Measurements from ENCODE around the gene THEM5. TPM values are rescaled to one million over a fixed set of nuclear protein-coding genes. Genes with fewer than 3 reads are reported as not detected.

THEM5 gene
- total RNA-seq, 1 experiment from 2014 or later = not detected

- no peak overlapping the region for H3K4me3 ChIP-seq (ENCODE audit: insufficient read depth, low read depth, low read length)
- no peaks in the 10 kb centered on the region for H3K36me3 ChIP-seq (replicated peaks; ENCODE audit: control insufficient read depth, insufficient read depth, low read length)
- DNase-seq = no peak
- H3K27me3 ChIP-seq (ENCODE audit: control insufficient read depth, insufficient read depth, low read length) = no peaks in the 10 kb centered on the region; the same call in 1 of the 2 replicates
These were observed 40.1 kb downstream of the THEM5 start for GRCh38 chr1:151813271-151813977.

- DNase-seq = no peak
- no peaks in the 10 kb centered on the region; the same call in 1 of the 2 replicates for H3K27me3 ChIP-seq (ENCODE audit: control insufficient read depth, insufficient read depth, low read length)
- no peak overlapping the region for H3K4me3 ChIP-seq (ENCODE audit: insufficient read depth, low read depth, low read length)
- no peaks in the 10 kb centered on the region for H3K36me3 ChIP-seq (replicated peaks; ENCODE audit: control insufficient read depth, insufficient read depth, low read length)
These were observed 42.3 kb downstream of the THEM5 start for GRCh38 chr1:151811181-151811580.

GRCh38 chr1:151809985-151810556 lies 43.4 kb downstream of the THEM5 start:
- Histone ChIP-seq H3K27me3 (ENCODE audit: control insufficient read depth, insufficient read depth, low read length) (no peaks in the 10 kb centered on the region; the same call in 1 of the 2 replicates), H3K4me3 (ENCODE audit: insufficient read depth, low read depth, low read length) (no peak overlapping the region), H3K36me3 (replicated peaks; ENCODE audit: control insufficient read depth, insufficient read depth, low read length) (no peaks in the 10 kb centered on the region)
- no peak for DNase-seq

GRCh38 chr1:151809290-151809984 lies 44.1 kb downstream of the THEM5 start:
- Histone ChIP-seq H3K36me3 (replicated peaks; ENCODE audit: control insufficient read depth, insufficient read depth, low read length) (no peaks in the 10 kb centered on the region), H3K4me3 (ENCODE audit: insufficient read depth, low read depth, low read length) (no peak overlapping the region), H3K27me3 (ENCODE audit: control insufficient read depth, insufficient read depth, low read length) (no peaks in the 10 kb centered on the region; the same call in 1 of the 2 replicates)
- no peak for DNase-seq

GRCh38 chr1:151807766-151808165 lies 45.7 kb downstream of the THEM5 start:
- DNase-seq = no peak

GRCh38 chr1:151807131-151807530 lies 46.4 kb downstream of the THEM5 start:
- Histone ChIP-seq H3K4me3 (ENCODE audit: insufficient read depth, low read depth, low read length) (no peak overlapping the region), H3K36me3 (replicated peaks; ENCODE audit: control insufficient read depth, insufficient read depth, low read length) (no peaks in the 10 kb centered on the region), H3K27me3 (ENCODE audit: control insufficient read depth, insufficient read depth, low read length) (no peaks in the 10 kb centered on the region; the same call in 1 of the 2 replicates)
- no peak for DNase-seq

More at GRCh38 chr1:151807766-151808165, 45.7 kb downstream of the THEM5 start:
- Histone ChIP-seq H3K4me3 (ENCODE audit: insufficient read depth, low read depth, low read length) (no peak overlapping the region), H3K36me3 (replicated peaks; ENCODE audit: control insufficient read depth, insufficient read depth, low read length) (no peaks in the 10 kb centered on the region), H3K27me3 (ENCODE audit: control insufficient read depth, insufficient read depth, low read length) (no peaks in the 10 kb centered on the region; the same call in 1 of the 2 replicates)

GRCh38 chr1:151806170-151806569 lies 47.3 kb downstream of the THEM5 start:
- Histone ChIP-seq H3K4me3 (ENCODE audit: insufficient read depth, low read depth, low read length) (no peak overlapping the region), H3K36me3 (replicated peaks; ENCODE audit: control insufficient read depth, insufficient read depth, low read length) (no peaks in the 10 kb centered on the region), H3K27me3 (ENCODE audit: control insufficient read depth, insufficient read depth, low read length) (no peaks in the 10 kb centered on the region; the same call in 1 of the 2 replicates)
- DNase-seq = no peak

GRCh38 chr1:151805066-151805820 lies 48.3 kb downstream of the THEM5 start, which contains the start of gene LINGO4:
Gene LINGO4, minus strand, starts transcription at chr1:151805419. Its CDS starts 2,715 bp downstream, at chr1:151802704.
- H3K27me3 ChIP-seq (ENCODE audit: control insufficient read depth, insufficient read depth, low read length) = peaks cover 2% of the 10 kb centered on the region; the same call in 1 of the 2 replicates
- DNase-seq = peak; percentile 28
- no peaks in the 10 kb centered on the region for H3K36me3 ChIP-seq (replicated peaks; ENCODE audit: control insufficient read depth, insufficient read depth, low read length)
- H3K4me3 ChIP-seq (ENCODE audit: insufficient read depth, low read depth, low read length) = no peak within 1 kb of the TSS

- DNase-seq = no peak
- Histone ChIP-seq H3K4me3 (ENCODE audit: insufficient read depth, low read depth, low read length) (no peak overlapping the region), H3K27me3 (ENCODE audit: control insufficient read depth, insufficient read depth, low read length) (peaks cover 7% of the 10 kb centered on the region; the same call in 1 of the 2 replicates), H3K36me3 (replicated peaks; ENCODE audit: control insufficient read depth, insufficient read depth, low read length) (no peaks in the 10 kb centered on the region)
These were observed 49.6 kb downstream of the THEM5 start for GRCh38 chr1:151803915-151804314.

GRCh38 chr1:151803164-151803563 lies 50.3 kb downstream of the THEM5 start:
- peak; percentile 6 for DNase-seq
- Histone ChIP-seq H3K4me3 (ENCODE audit: insufficient read depth, low read depth, low read length) (no peak overlapping the region), H3K27me3 (ENCODE audit: control insufficient read depth, insufficient read depth, low read length) (peaks cover 11% of the 10 kb centered on the region; the same call in 1 of the 2 replicates)

GRCh38 chr1:151802372-151802771 lies 51.1 kb downstream of the THEM5 start:
- Histone ChIP-seq H3K27me3 (ENCODE audit: control insufficient read depth, insufficient read depth, low read length) (peaks cover 11% of the 10 kb centered on the region; the same call in 1 of the 2 replicates), H3K4me3 (ENCODE audit: insufficient read depth, low read depth, low read length) (no peak overlapping the region), H3K36me3 (replicated peaks; ENCODE audit: control insufficient read depth, insufficient read depth, low read length) (no peaks in the 10 kb centered on the region)
- peak; percentile 7 for DNase-seq

More at GRCh38 chr1:151803164-151803563, 50.3 kb downstream of the THEM5 start:
- H3K36me3 ChIP-seq (replicated peaks; ENCODE audit: control insufficient read depth, insufficient read depth, low read length) = no peaks in the 10 kb centered on the region

- H3K36me3 ChIP-seq (replicated peaks; ENCODE audit: control insufficient read depth, insufficient read depth, low read length) = no peaks in the 10 kb centered on the region
- peaks cover 11% of the 10 kb centered on the region; the same call in 1 of the 2 replicates for H3K27me3 ChIP-seq (ENCODE audit: control insufficient read depth, insufficient read depth, low read length)
- no peak overlapping the region for H3K4me3 ChIP-seq (ENCODE audit: insufficient read depth, low read depth, low read length)
- DNase-seq = peak; percentile 18
These were observed 51.7 kb downstream of the THEM5 start for GRCh38 chr1:151801846-151802245.

GRCh38 chr1:151801310-151801820 lies 52.1 kb downstream of the THEM5 start:
- H3K4me3 ChIP-seq (ENCODE audit: insufficient read depth, low read depth, low read length) = no peak overlapping the region
- peaks cover 12% of the 10 kb centered on the region; the same call in 1 of the 2 replicates for H3K27me3 ChIP-seq (ENCODE audit: control insufficient read depth, insufficient read depth, low read length)
- no peaks in the 10 kb centered on the region for H3K36me3 ChIP-seq (replicated peaks; ENCODE audit: control insufficient read depth, insufficient read depth, low read length)
- peak; percentile 17 for DNase-seq

- Histone ChIP-seq H3K27me3 (ENCODE audit: control insufficient read depth, insufficient read depth, low read length) (peaks cover 16% of the 10 kb centered on the region; the same call in 1 of the 2 replicates), H3K36me3 (replicated peaks; ENCODE audit: control insufficient read depth, insufficient read depth, low read length) (no peaks in the 10 kb centered on the region)
- DNase-seq = no peak
These were observed 52.7 kb downstream of the THEM5 start for GRCh38 chr1:151800830-151801229.

More at GRCh38 chr1:151800830-151801229, 52.7 kb downstream of the THEM5 start:
- H3K4me3 ChIP-seq (ENCODE audit: insufficient read depth, low read depth, low read length) = no peak overlapping the region

Measured in H7 (cell line).